ENCODE results near the gene PTGIS.
A peak's percentile ranks its signal among the peaks of the same experiment; 100 is the strongest.

The PTGIS gene

DNA sequence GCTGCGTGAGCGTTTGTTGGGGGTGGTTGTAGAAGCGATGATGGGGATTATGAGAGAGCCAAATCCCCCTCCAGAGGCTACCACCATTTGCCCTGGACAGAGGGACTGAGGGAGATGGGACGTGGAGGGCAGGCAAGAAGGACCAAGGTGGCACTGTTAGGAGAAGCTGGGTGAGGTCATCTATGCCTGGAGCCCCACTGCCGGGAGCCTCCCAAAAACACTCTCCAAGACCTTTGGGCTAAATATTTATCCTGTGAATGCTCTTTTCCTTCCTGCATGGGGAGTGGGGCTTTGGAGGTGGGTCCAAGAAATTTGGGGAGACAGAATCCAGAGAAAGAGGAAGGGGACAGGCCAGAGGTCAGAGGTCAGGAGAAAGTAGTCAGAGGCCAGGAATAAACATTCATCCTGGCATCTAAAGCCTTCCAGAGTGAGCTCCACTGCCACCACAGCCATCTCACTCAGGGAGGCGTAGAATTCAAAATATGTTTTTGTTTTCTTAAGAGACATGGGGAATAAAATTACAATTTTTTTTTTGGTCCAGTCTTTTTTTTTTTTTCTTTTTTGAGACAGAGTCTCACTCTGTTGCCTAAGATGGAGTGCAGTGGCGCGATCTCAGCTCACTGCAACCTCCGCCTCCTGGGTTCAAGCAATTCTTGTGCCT, 17.8 kb upstream of the PTGIS start:
- TF ChIP-seq, protein P1, sequence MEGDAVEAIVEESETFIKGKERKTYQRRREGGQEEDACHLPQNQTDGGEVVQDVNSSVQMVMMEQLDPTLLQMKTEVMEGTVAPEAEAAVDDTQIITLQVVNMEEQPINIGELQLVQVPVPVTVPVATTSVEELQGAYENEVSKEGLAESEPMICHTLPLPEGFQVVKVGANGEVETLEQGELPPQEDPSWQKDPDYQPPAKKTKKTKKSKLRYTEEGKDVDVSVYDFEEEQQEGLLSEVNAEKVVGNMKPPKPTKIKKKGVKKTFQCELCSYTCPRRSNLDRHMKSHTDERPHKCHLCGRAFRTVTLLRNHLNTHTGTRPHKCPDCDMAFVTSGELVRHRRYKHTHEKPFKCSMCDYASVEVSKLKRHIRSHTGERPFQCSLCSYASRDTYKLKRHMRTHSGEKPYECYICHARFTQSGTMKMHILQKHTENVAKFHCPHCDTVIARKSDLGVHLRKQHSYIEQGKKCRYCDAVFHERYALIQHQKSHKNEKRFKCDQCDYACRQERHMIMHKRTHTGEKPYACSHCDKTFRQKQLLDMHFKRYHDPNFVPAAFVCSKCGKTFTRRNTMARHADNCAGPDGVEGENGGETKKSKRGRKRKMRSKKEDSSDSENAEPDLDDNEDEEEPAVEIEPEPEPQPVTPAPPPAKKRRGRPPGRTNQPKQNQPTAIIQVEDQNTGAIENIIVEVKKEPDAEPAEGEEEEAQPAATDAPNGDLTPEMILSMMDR (conservative IDR thresholded peaks at IDR 0.05; ENCODE audit: low read depth, low read length) = no peak
- no peak for DNase-seq (ENCODE audit: low read depth)
- H3K4me3 ChIP-seq (ENCODE audit: low read length) = no peak overlapping the region

DNA sequence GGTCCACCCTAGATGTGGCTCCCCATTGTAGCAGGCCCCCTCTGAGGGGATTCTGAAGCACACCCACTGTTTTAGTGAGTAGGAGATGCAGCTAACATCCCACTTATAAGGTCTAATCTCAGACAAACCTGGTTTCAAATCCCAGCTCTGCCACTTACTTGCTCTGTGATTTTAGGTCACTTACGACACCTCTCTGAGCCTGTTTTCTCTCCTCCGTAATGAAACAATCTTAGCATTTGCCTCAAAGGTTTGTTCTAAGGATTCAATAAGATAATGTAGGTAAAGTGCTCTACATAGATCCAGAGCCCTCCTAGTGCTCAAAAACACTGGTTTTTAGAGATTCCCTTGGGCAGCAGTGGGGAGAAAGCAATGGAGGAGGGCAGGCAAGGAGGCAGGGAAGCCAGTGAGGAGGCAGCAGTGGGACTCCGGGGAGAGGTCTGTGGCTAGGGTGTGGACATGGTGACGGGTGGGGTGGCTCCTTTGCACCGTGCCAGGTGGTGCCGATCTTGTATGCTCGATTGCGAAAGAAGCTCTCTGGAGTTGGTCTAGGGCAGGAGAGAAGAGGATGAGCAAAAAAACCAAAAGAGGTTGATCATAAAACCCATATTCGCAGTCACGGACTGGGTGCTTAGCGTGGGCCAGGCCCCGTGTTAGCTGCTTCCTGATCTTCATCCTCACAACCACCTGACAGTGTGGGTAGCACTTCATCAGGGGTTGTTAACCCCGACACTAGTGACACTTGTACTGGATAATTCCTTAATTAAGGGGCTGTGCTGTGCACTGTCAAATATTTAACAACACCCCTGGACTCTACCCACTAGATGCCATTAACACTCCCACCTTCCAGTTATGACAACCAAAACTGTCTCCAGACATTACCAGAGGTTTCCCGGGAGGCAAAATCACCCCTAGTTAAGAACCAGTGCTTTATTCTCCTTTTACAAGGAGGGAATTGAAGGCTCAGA, 16.8 kb upstream of the PTGIS start:
- H3K4me3 ChIP-seq (ENCODE audit: low read length) = no peak overlapping the region
- TF ChIP-seq, protein P1 (conservative IDR thresholded peaks at IDR 0.05; ENCODE audit: low read depth, low read length) = no peak
- no peak for DNase-seq (ENCODE audit: low read depth)

DNA sequence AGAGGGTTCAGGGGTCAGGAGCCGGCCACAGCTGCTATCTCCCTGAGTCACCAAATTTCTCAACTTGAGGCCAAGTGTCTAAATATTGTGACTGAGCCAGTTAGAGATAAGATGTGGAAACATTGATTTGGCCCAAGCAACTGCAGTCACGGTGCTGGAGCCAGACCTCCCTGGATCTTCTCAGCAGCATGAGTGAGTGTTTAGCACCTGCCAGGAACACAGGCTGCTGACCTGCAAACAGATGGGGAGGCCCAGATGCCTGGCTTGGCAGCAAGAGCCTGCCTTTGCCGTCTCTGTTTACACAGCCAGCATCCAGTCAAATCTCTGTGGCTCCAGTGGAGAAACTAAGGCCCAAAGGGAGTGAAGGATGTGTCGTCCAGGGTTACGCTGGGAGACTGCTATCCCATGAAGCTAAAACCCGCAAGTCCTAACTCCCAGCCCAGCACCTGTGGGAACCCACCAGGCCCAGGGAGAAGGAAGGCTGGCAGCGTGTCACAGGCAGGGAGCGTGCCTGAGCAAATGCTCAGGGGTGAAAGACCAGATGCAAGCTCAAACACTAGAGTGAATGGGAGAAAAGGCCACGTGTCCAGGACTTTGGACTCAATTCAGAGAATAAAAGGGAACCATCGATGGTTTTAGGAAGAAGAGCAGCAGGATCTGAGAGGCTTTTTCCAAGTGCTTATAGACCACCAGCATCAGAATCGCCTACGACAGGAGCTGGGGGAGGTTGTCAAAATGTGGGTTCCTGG, 15.9 kb upstream of the PTGIS start:
- TF ChIP-seq, protein P1 (conservative IDR thresholded peaks at IDR 0.05; ENCODE audit: low read depth, low read length) = no peak
- H3K4me3 ChIP-seq (ENCODE audit: low read length) = no peak overlapping the region
- DNase-seq (ENCODE audit: low read depth) = peak; percentile 51

DNA sequence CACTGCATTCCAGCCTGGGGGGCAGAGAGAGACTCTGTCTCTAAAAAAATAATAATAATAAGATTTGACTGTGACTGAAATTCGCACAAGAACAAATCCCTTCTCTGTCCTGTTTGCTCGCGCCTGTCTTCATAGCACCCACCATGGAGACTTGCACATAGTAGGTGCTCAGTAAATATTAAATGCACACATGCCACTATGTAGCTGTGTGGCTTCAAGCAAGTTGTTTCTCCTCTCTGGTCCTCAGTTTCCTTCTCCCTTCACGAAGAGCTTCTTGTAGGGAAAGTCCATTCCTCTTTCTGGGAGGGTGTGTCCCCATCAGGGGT, 15.4 kb upstream of the PTGIS start:
- DNase-seq (ENCODE audit: low read depth) = no peak
- no peak overlapping the region for H3K4me3 ChIP-seq (ENCODE audit: low read length)
- TF ChIP-seq, protein P1 (conservative IDR thresholded peaks at IDR 0.05; ENCODE audit: low read depth, low read length) = no peak

DNA sequence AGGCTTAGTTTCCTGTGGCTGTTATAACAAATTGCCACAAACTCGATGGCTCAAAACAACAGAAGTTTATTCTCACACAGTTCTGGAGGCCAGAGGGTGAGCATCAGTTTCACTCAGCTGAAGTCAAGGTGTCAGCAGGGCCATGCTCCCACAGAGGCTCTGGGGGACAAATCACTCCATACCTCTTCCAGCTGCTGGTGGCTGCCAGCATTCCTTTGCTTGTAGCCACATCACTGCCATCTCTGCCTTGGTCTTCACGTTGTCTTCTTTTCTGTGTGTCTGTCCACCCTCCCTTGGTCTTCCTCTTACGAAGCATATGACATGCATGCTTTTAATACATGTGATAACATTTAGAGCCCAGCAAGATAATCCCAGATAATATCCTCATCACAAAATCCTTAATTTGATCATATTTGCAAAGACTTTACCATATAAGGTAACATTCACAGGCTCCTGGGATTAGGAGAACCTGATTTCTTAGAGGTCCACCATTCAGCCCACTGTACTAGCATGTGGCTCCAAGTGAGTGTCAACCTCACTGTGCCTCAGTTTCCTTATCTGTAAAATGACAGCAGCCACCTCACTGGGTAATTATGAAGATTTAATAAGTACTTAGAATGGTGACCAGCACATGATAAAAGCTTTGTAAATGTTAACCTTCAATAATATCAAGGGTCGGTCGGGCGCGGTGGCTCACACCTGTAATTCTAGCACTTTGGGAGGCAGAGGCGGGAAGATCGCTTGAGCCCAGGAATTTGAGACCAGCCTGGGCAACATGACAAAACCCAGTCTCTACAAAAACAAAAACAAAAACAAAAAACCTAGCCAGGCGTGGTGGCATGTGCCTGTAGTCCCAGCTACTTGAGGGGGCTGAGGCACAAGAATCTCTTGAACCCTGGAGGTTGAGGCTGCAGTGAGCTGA, 14.7 kb upstream of the PTGIS start:
- no peak overlapping the region for H3K4me3 ChIP-seq (ENCODE audit: low read length)
- DNase-seq (ENCODE audit: low read depth) = no peak
- TF ChIP-seq, protein P1 (conservative IDR thresholded peaks at IDR 0.05; ENCODE audit: low read depth, low read length) = no peak

DNA sequence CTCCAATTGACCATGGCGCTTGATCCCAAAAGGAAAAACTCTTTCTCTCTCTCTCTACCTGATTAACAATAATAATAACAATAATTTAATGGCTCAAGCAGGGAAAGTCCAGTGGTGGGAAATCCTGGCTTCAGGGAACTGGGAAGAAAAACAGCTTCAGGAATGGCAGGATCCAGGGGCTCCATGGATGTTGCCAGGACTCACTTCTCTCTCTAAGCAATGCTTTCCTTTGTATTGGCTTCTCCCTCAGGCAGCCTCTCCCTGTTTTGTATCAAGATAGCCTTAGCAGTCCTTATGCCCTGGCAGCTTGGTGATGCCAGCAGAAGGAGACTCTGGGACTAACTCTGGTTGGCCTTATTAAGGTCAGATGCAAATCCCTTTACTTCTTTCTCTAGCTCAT, 13.5 kb upstream of the PTGIS start:
- H3K4me3 ChIP-seq (ENCODE audit: low read length) = no peak overlapping the region
- no peak for DNase-seq (ENCODE audit: low read depth)

More for the DNA sequence above, 13.5 kb upstream of the PTGIS start:
- TF ChIP-seq, protein P1 (conservative IDR thresholded peaks at IDR 0.05; ENCODE audit: low read depth, low read length) = no peak
